22Rv1 (cell line): ENCODE measurements around the gene PLCH2.

Source experiments
- ZFX ChIP-seq: fragments of 450-650 bp; IDR thresholded peaks from 2 replicates; pipeline ENCODE4 v1.6.1; 2017; ENCODE audit warnings: antibody characterized with exemption, borderline replicate concordance
- TF ChIP-seq, protein P1 (sequence below): fragments of 450-650 bp; IDR thresholded peaks from 2 replicates; pipeline ENCODE4 v1.5.1; 2017; ENCODE audit warnings: mild to moderate bottlenecking

- TF ChIP-seq, protein P1, sequence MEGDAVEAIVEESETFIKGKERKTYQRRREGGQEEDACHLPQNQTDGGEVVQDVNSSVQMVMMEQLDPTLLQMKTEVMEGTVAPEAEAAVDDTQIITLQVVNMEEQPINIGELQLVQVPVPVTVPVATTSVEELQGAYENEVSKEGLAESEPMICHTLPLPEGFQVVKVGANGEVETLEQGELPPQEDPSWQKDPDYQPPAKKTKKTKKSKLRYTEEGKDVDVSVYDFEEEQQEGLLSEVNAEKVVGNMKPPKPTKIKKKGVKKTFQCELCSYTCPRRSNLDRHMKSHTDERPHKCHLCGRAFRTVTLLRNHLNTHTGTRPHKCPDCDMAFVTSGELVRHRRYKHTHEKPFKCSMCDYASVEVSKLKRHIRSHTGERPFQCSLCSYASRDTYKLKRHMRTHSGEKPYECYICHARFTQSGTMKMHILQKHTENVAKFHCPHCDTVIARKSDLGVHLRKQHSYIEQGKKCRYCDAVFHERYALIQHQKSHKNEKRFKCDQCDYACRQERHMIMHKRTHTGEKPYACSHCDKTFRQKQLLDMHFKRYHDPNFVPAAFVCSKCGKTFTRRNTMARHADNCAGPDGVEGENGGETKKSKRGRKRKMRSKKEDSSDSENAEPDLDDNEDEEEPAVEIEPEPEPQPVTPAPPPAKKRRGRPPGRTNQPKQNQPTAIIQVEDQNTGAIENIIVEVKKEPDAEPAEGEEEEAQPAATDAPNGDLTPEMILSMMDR = no peak
- TF ChIP-seq ZFX = no peak
Observed at GRCh38 chr1:2446394-2446793, 29.7 kb upstream of the PLCH2 start.
